ENCODE data around the gene MYL9. TPM values are rescaled to one million over a fixed set of nuclear protein-coding genes. Genes with fewer than 3 reads are reported as not detected.

The MYL9 gene
- polyA plus RNA-seq, 1 donor from 2014 or later = not detected

DNA sequence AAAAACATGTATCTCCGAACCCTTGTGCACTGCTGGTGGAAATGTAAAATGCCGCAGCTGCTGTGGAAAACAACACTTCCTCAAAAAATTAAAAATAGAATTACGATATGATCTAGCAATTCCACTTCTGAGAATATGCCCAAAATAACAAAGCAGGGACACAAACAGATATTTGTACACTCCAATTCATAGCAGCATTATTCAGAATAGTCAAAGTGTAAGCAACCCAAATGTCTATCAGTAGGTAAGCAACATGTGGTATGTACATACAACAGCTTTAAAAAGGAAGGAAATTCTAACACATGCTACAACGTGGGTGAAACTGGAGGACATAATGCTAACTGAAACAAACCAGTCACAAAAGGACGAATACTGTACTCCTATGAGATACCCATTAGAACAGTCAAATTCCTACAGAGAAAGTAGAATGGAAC is 58.6 kb downstream of the MYL9 start:
- no peaks in the 10 kb centered on the region for H4K20me1 ChIP-seq (ENCODE audit: insufficient read depth)

More for the DNA sequence above, 58.6 kb downstream of the MYL9 start:
- no peaks in the 10 kb centered on the region for H3K9me3 ChIP-seq (ENCODE audit: low read length)
- TF ChIP-seq SMC3 (conservative IDR thresholded peaks at IDR 0.05; ENCODE audit: poor library complexity) (no peak), REST (IDR thresholded peaks at IDR 0.05; ENCODE audit: borderline replicate concordance) (no peak), EP300 (conservative IDR thresholded peaks at IDR 0.05; ENCODE audit: poor library complexity, severe bottlenecking) (no peak), CTCF (IDR thresholded peaks at IDR 0.05; ENCODE audit: poor library complexity, severe bottlenecking) (no peak), TAF1 (IDR thresholded peaks at IDR 0.05; ENCODE audit: low read depth) (no peak), EZH2 (IDR thresholded peaks at IDR 0.05; ENCODE audit: borderline replicate concordance, insufficient read depth, low read length, poor library complexity, severe bottlenecking) (no peak), POLR2AphosphoS5 (IDR thresholded peaks at IDR 0.05) (no peak)
- no peaks in the 10 kb centered on the region for H3K36me3 ChIP-seq (ENCODE audit: insufficient read depth, low read length)
- H3K4me3 ChIP-seq (ENCODE audit: low read length) = no peak overlapping the region
- H3K27me3 ChIP-seq (ENCODE audit: insufficient read depth, low read depth, low read length) = no peaks in the 10 kb centered on the region
- H3K4me2 ChIP-seq (ENCODE audit: low read length) = no peak overlapping the region
- no peaks in the 10 kb centered on the region for H3F3A ChIP-seq (ENCODE audit: insufficient read depth, low read length, poor library complexity, severe bottlenecking)
- H2AFZ ChIP-seq (ENCODE audit: low read depth, low read length) = no peak overlapping the region
- H3K9ac ChIP-seq (ENCODE audit: low read length) = no peak overlapping the region
- H3K79me2 ChIP-seq (replicated peaks; ENCODE audit: insufficient read depth, low read length) = no peaks in the 10 kb centered on the region
- no peak overlapping the region for H3K27ac ChIP-seq (ENCODE audit: low read length)
- H3K9me2 ChIP-seq (ENCODE audit: insufficient read depth, low read length) = no peaks in the 10 kb centered on the region

Small RNA genes within 50 kb of the gene (small RNA-seq; reads per million reads assigned to genes)
- 0 reads per million in 3 experiments for gene RF00017

Other genes with a start within 250 kb of the MYL9 start
- 31.2 and 50.9 TPM in 2 replicates for gene DLGAP4, start 235.2 kb upstream of the MYL9 start, polyA plus RNA-seq
- 3.3 and 3.4 TPM in 2 replicates for gene TGIF2, start 32.1 kb downstream of the MYL9 start, polyA plus RNA-seq
- 187 and 205 TPM in 2 replicates for gene RAB5IF, start 64.3 kb downstream of the MYL9 start, polyA plus RNA-seq
- gene SLA2, start 104.7 kb downstream of the MYL9 start, polyA plus RNA-seq = 0.33 TPM in 1 of 2 replicates, not detected in the other
- 53.7 and 61.0 TPM in 2 replicates for gene NDRG3, start 204.6 kb downstream of the MYL9 start, polyA plus RNA-seq
- 8.1 and 12.5 TPM in 2 replicates for gene DSN1, start 232.2 kb downstream of the MYL9 start, polyA plus RNA-seq